ENCODE measurements around the gene TRABD2B. TPM values are rescaled to one million over a fixed set of nuclear protein-coding genes. Genes with fewer than 3 reads are reported as not detected.

Gene TRABD2B
- total RNA-seq, 3 donors from 2014 or later (not counting 1 experiment from before 2014, with no cell fraction given) = not detected

DNA sequence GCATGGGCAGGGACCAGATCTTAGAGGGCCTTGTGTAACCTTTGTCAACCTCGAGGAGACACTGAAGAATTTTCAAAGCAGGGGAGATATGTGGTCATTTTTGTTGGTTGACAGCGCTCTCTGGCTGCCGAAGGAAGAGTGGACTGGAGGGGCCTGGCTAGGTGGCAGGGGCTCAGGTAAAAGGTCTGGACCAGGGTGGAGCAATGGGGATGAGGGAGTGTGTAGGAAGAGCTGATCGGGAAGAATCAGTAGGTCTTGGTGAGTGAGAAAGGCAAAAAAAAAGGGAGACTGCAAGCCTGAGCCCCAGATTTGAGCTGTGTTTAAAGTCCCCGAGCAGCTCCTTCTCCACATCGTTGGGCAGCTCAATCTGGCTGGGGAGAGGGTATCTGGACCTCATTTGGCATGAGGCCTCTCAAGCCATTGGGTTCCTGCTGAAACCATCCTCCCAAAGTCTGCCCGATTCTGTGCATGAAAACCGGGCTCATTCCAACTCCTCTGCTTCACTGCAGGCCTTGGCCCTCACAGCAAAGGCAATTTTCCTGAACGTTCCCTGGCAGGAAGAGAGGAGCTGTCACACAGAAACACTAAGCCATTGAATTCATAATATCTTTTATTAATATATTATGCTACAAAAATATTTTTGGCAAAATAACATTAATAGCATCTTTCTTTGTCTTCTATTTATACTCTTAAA, 237.1 kb downstream of the TRABD2B start:
- H3K27me3 ChIP-seq (ENCODE audit: control insufficient read depth, insufficient read depth, low read length) = no peaks in the 10 kb centered on the region
- Mint-ChIP-seq H3K9me3 (no peaks in the 10 kb centered on the region), H3K36me3 (no peaks in the 10 kb centered on the region), H3K4me1 (no peaks in the 10 kb centered on the region), H3K27me3 (ENCODE audit: low read depth in 2 of 2) (peaks cover 6 to 8% of the 10 kb centered on the region in 2 donors), H3K27ac (no peak overlapping the region), H3K4me3 (no peak overlapping the region)
- no peaks in the 10 kb centered on the region for H3K9me3 ChIP-seq (ENCODE audit: control insufficient read depth, insufficient read depth, low read length)
- no peaks in the 10 kb centered on the region for H3K36me3 ChIP-seq (ENCODE audit: control insufficient read depth, insufficient read depth, low read length)
- 85% methylated on average over 8 of the region's 9 CpGs for WGBS (ENCODE audit: insufficient coverage)
- DNase-seq = no peak
- no peak for ATAC-seq
- no peaks in the 10 kb centered on the region for H3K4me1 ChIP-seq (ENCODE audit: control insufficient read depth, insufficient read depth, low read length)
- no peak for TF ChIP-seq CTCF (IDR thresholded peaks at IDR 0.05)
- no peak overlapping the region for H3K27ac ChIP-seq (ENCODE audit: low read length)
- H3K4me3 ChIP-seq (ENCODE audit: low read length) = no peak overlapping the region
- intact Hi-C loops (cut with micrococcal nuclease) = no loop called here

DNA sequence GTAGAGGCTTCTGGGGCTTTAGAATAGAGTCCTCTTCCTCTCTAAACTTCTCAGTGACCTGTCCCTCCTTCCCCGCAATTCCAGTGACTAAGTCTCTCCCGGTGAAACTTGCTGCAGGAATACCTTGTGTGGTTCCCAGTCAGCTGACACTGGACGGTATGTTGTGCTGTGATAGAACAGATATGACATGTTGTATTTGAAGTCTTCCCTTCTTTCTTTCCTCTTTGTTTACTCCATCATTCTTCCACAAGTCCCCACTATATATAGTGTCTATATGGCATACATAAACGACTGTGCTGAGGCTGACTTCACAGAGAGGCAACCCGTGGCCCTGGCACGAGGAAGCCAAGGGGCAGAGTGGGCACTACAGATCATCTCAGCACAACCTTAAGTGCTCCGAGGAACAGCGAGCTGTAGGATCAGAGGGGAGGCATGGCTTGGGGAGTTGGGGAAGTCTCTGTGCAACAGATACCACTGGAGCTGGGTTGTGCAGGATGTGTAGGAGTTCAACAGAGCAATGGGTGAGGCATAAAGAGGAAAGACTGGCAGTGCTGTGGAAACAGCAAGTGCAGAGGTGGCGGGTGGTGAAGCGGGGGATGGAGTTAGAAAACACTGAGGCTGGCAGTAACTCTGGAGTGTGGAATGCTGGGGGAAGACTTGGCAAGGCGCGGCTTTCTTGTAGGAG, 237.8 kb downstream of the TRABD2B start:
- Mint-ChIP-seq H3K4me3 (no peak overlapping the region), H3K36me3 (no peaks in the 10 kb centered on the region), H3K27ac (no peak overlapping the region), H3K27me3 (ENCODE audit: low read depth in 2 of 2) (peaks cover 6 to 8% of the 10 kb centered on the region in 2 donors), H3K9me3 (no peaks in the 10 kb centered on the region), H3K4me1 (no peaks in the 10 kb centered on the region)
- Histone ChIP-seq H3K36me3 (ENCODE audit: control insufficient read depth, insufficient read depth, low read length) (no peaks in the 10 kb centered on the region), H3K4me3 (ENCODE audit: low read length) (no peak overlapping the region), H3K27ac (ENCODE audit: low read length) (no peak overlapping the region), H3K9me3 (ENCODE audit: control insufficient read depth, insufficient read depth, low read length) (no peaks in the 10 kb centered on the region), H3K27me3 (ENCODE audit: control insufficient read depth, insufficient read depth, low read length) (no peaks in the 10 kb centered on the region), H3K4me1 (ENCODE audit: control insufficient read depth, insufficient read depth, low read length) (no peaks in the 10 kb centered on the region)
- intact Hi-C loops (cut with micrococcal nuclease) = no loop called here
- ATAC-seq = no peak
- WGBS (ENCODE audit: insufficient coverage) = 90% methylated on average over 11 of the region's 12 CpGs
- no peak for TF ChIP-seq CTCF (IDR thresholded peaks at IDR 0.05)
- no peak for DNase-seq

DNA sequence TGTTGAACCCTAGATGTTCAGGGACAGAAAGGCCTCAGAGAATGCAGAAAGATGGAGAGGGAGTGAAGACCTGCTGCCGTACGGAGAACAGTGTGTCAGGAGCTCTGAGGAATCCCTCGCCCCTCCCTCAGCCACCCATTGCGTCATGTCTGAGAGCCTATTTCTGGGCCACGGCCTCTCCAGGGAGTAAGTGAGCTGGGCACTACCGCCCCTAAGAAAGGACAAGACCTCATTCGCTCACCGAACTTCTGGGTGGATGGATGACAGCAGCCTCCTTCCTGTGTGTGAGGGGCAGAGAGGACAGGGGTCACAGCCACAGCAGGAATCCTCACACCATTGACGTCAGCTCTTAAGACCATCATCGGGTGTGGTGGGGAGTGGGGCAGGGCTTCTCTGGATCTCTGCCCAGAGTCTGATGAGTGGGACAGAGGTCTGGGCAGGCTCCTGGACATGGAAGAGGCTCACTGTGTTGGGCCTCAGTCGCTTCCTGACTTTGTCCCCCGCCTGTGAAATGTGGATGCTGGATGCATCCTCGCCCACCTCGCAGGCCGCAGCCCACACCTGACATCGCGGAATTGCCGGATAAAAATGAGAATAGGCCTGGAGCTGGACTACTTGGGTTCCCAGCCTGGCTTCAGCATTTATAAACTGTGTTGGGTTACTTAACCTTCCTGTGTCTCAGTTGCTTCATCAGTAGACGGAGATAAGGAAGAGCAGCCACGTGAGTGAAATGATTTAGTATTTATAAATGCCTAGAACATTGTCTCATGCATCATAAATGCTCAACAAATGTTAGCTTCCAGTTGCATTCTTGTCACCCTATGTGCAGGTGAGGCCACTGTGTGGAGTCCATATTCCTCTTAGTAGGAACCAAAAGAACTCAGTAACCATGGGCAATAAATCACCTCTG, 238.6 kb downstream of the TRABD2B start:
- DNase-seq = no peak
- intact Hi-C loops (cut with micrococcal nuclease) = no loop called here
- ATAC-seq = no peak
- Mint-ChIP-seq H3K9me3 (no peaks in the 10 kb centered on the region), H3K36me3 (no peaks in the 10 kb centered on the region), H3K27me3 (ENCODE audit: low read depth in 2 of 2) (peaks cover 6 to 8% of the 10 kb centered on the region in 2 donors), H3K4me1 (no peaks in the 10 kb centered on the region), H3K27ac (no peak overlapping the region), H3K4me3 (no peak overlapping the region)
- no peak overlapping the region for H3K27ac ChIP-seq (ENCODE audit: low read length)
- H3K9me3 ChIP-seq (ENCODE audit: control insufficient read depth, insufficient read depth, low read length) = no peaks in the 10 kb centered on the region
- WGBS (ENCODE audit: insufficient coverage) = 89% methylated on average over 19 of the region's 20 CpGs
- H3K36me3 ChIP-seq (ENCODE audit: control insufficient read depth, insufficient read depth, low read length) = no peaks in the 10 kb centered on the region
- H3K4me3 ChIP-seq (ENCODE audit: low read length) = no peak overlapping the region
- no peaks in the 10 kb centered on the region for H3K27me3 ChIP-seq (ENCODE audit: control insufficient read depth, insufficient read depth, low read length)
- no peaks in the 10 kb centered on the region for H3K4me1 ChIP-seq (ENCODE audit: control insufficient read depth, insufficient read depth, low read length)
- no peak for TF ChIP-seq CTCF (IDR thresholded peaks at IDR 0.05)

All from natural killer cell (primary cell).